Hematopoietic multipotent progenitor cell treated with erythropoietin and hydrocortisone succinate and interleukin-3 and kit ligand, for 6 days (in vitro differentiated cells): ENCODE data around the gene CLCF1.

ENCODE experiments used
- DNase-seq: peaks from one replicate; pipeline ENCODE4 v3.0.0-alpha.2; 2015

The CLCF1 gene

GRCh38 chr11:67395555-67396258 is 22.3 kb upstream of the CLCF1 start:
- no peak for DNase-seq

- DNase-seq = no peak
Measured at GRCh38 chr11:67393990-67394389, 20.6 kb upstream of the CLCF1 start.

- DNase-seq = no peak
Measured at GRCh38 chr11:67393437-67393836, 20.0 kb upstream of the CLCF1 start.

- peak; percentile 44 for DNase-seq
Measured at GRCh38 chr11:67392183-67392715, 18.9 kb upstream of the CLCF1 start.

- peak; percentile 98 for DNase-seq
Measured at GRCh38 chr11:67391304-67392182, 18.1 kb upstream of the CLCF1 start, which contains the start of gene RAD9A. TSS of gene RAD9A (plus strand) at chr11:67391986. CDS start at chr11:67392045, 59 bp downstream.

- no peak for DNase-seq
Measured at GRCh38 chr11:67390947-67391303, 17.5 kb upstream of the CLCF1 start.

- DNase-seq = peak; percentile 71
Measured at GRCh38 chr11:67389477-67389876, 16.1 kb upstream of the CLCF1 start.

GRCh38 chr11:67387518-67387917 is 14.1 kb upstream of the CLCF1 start:
- no peak for DNase-seq

GRCh38 chr11:67387069-67387468 is 13.7 kb upstream of the CLCF1 start:
- no peak for DNase-seq

- DNase-seq = peak; percentile 67
Measured at GRCh38 chr11:67384851-67385366, 11.5 kb upstream of the CLCF1 start.

- DNase-seq = peak; percentile 93
Measured at GRCh38 chr11:67382276-67383136, 9.1 kb upstream of the CLCF1 start.

- DNase-seq = peak; percentile 68
Measured at GRCh38 chr11:67381244-67381972, 8.0 kb upstream of the CLCF1 start.

- peak; percentile 48 for DNase-seq
Measured at GRCh38 chr11:67379061-67380058, 6.0 kb upstream of the CLCF1 start.

GRCh38 chr11:67378544-67378943 is 5.1 kb upstream of the CLCF1 start:
- no peak for DNase-seq

- DNase-seq = peak; percentile 25
Measured at GRCh38 chr11:67376873-67377808, 3.7 kb upstream of the CLCF1 start.

GRCh38 chr11:67376063-67376820 is 2.8 kb upstream of the CLCF1 start:
- DNase-seq = no peak

GRCh38 chr11:67375320-67376055 is 2.1 kb upstream of the CLCF1 start:
- DNase-seq = no peak
